Mesothelial cell of epicardium (in vitro differentiated cells): ENCODE results near the gene SPTY2D1. TPM values are rescaled to one million over a fixed set of nuclear protein-coding genes. Genes with fewer than 3 reads are reported as not detected.

Experiments
- DNase-seq, 2 experiments: peaks; one replicate each; pipeline ENCODE4 v3.0.0; 2021; ENCODE audit warnings: low spot score in 2 of 2; ENCODE audit not compliant: unreplicated experiment in 2 of 2
- H3K27ac Mint-ChIP-seq: 2 replicates; pipeline ENCODE4 v1.8.0; 2021; ENCODE audit warnings: mixed read lengths
- H3K27me3 Mint-ChIP-seq: 2 replicates; pipeline ENCODE4 v1.8.0; 2021; ENCODE audit warnings: low read depth, mixed read lengths
- H3K36me3 Mint-ChIP-seq: 2 replicates; pipeline ENCODE4 v1.8.0; 2021; ENCODE audit warnings: mixed read lengths
- H3K4me1 Mint-ChIP-seq: 2 replicates; pipeline ENCODE4 v1.8.0; 2021; ENCODE audit warnings: mixed read lengths
- H3K4me3 Mint-ChIP-seq: 2 replicates; pipeline ENCODE4 v1.8.0; 2021; ENCODE audit warnings: mild to moderate bottlenecking, moderate library complexity, mixed read lengths
- H3K9me3 Mint-ChIP-seq: 2 replicates; pipeline ENCODE4 v1.8.0; 2021; ENCODE audit warnings: mixed read lengths
- CTCF ChIP-seq: fragments of 200-600 bp; sonication (generic); IDR thresholded peaks from one replicate; pipeline ENCODE4 v1.5.0; 2021; ENCODE audit warnings: antibody characterized with exemption; ENCODE audit not compliant: unreplicated experiment
- total RNA-seq: library from RNA; stranded (reverse); gene quantifications from 3 replicates; pipeline ENCODE4 v1.2.1, GENCODE V29; 2021

Gene SPTY2D1
- total RNA-seq, 1 donor from 2014 or later, result 23.0 TPM

- no peak for TF ChIP-seq CTCF
- Mint-ChIP-seq H3K36me3 (peaks cover 6% of the 10 kb centered on the region), H3K9me3 (no peaks in the 10 kb centered on the region), H3K27ac (no peak overlapping the region), H3K4me1 (no peaks in the 10 kb centered on the region), H3K4me3 (no peak overlapping the region), H3K27me3 (no peaks in the 10 kb centered on the region)
- DNase-seq, result no peak
Measured at GRCh38 chr11:18566406-18566805, 67.7 kb downstream of the SPTY2D1 start.

DNA sequence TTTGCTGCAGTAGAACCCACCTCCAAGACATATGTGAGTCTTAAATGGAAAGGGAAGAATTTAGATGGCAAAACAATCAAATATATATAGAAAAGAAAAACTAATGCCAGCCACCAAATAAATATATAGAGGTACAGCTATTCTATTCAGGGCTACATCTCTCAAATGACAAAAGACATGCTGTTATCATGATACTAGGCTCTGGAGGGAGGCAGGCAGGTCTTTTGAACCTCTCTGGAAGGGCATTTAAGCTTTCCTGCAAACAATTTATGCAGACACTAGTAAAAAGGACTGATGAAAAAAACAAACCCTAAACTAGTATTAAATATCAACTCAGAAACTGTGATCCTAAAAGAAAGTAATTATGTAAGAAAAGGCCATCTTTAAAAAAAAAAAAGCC, 70.0 kb downstream of the SPTY2D1 start:
- DNase-seq, result no peak
- Mint-ChIP-seq H3K36me3 (peaks cover 4% of the 10 kb centered on the region), H3K9me3 (no peaks in the 10 kb centered on the region), H3K27me3 (no peaks in the 10 kb centered on the region), H3K4me3 (no peak overlapping the region), H3K4me1 (no peaks in the 10 kb centered on the region), H3K27ac (no peak overlapping the region)
- no peak for TF ChIP-seq CTCF

DNA sequence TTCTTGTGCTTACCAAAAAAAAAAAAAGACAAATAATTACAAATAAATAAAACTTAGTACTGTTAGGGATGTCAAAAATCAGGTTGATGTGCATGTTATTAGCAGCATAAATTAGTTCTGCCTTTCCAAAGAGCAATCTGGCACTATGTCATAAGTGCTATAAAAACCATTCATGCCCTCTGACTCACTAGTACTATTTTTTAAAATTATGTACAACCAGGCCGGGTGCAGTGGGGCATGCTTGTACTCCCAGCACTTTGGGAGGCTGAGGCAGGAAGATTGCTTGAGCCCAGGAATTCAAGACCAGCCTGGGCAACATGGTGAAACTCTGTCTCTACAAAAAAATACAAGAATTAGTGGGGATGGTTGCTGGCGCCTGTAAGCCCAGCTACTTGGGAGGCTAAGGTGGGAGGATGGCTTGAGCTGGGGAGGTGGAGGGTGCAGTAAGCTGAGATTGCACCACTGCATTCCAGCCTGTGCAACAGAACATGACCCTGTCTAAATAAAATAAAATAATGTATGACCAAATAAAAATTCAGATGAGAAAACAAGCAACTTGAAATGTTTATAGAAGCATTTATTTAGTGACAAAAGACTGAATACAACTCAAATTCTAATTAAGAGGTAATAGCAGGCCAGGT, 70.9 kb downstream of the SPTY2D1 start:
- H3K4me1 Mint-ChIP-seq, result no peaks in the 10 kb centered on the region
- no peak overlapping the region for H3K27ac Mint-ChIP-seq
- no peaks in the 10 kb centered on the region for H3K27me3 Mint-ChIP-seq
- peaks cover 2% of the 10 kb centered on the region for H3K36me3 Mint-ChIP-seq
- TF ChIP-seq CTCF, result no peak
- H3K4me3 Mint-ChIP-seq, result no peak overlapping the region
- no peaks in the 10 kb centered on the region for H3K9me3 Mint-ChIP-seq
- DNase-seq, result no peak

Other genes with a start within 250 kb of the SPTY2D1 start
- 437 to 453 TPM (median 439 TPM) in 3 replicates for gene LDHA, start 239.8 kb downstream of the SPTY2D1 start, total RNA-seq
- gene LDHC, start 222.0 kb downstream of the SPTY2D1 start, total RNA-seq, result 0.32 to 0.60 TPM (median 0.40 TPM) in 3 replicates
- gene LDHAL6A, start 178.5 kb downstream of the SPTY2D1 start, total RNA-seq, result not detected in 3 replicates
- gene TSG101, start 107.4 kb downstream of the SPTY2D1 start, total RNA-seq, result 45.1 to 51.8 TPM (median 45.7 TPM) in 3 replicates
- gene UEVLD, start 45.6 kb downstream of the SPTY2D1 start, total RNA-seq, result 12.6 to 15.6 TPM (median 14.8 TPM) in 3 replicates
- 7.6 to 8.9 TPM (median 8.0 TPM) in 3 replicates for gene MISFA, start 34.6 kb downstream of the SPTY2D1 start, total RNA-seq
- 6.6 to 7.9 TPM (median 7.4 TPM) in 3 replicates for gene TMEM86A, start 64.4 kb upstream of the SPTY2D1 start, total RNA-seq
- 0.24 to 0.47 TPM (median 0.45 TPM) in 3 replicates for gene IGSF22, start 91.8 kb upstream of the SPTY2D1 start, total RNA-seq
- gene PTPN5, start 157.5 kb upstream of the SPTY2D1 start, total RNA-seq, result 2.5 to 3.3 TPM (median 2.7 TPM) in 3 replicates